ENCODE measurements around the gene ADAMTS7. TPM values are rescaled to one million over a fixed set of nuclear protein-coding genes. Genes with fewer than 3 reads are reported as not detected.
"Not testable (repeated sequence)": the region's sequence is repeated elsewhere in the genome, so short reads cannot be mapped to it uniquely, and the experiment has no call there.

ADAMTS7 gene
- total RNA-seq, 4 donors from 2014 or later, result 0.42 to 1.1 (median 0.76) TPM

GRCh38 chr15:78842519-78842918 lies 31.3 kb upstream of the ADAMTS7 start:
- in situ Hi-C loops (cut with MboI; ENCODE audit: low sequenced_read_pairs in 4 of 4), result loop anchor here in 1 of 4 donors (25.0 kb wide), 1 partner anchor 345 kb away; no protein-coding TSS in a partner anchor

GRCh38 chr15:78841891-78842290 lies 30.6 kb upstream of the ADAMTS7 start:
- DNase-seq (no peak), ATAC-seq (no peak)
- H3K9me3 ChIP-seq, result no peaks in the 10 kb centered on the region
- H3K4me3 ChIP-seq, result no peak overlapping the region
- no peak for TF ChIP-seq POLR2A (IDR thresholded peaks at IDR 0.05)
- in situ Hi-C loops (cut with MboI; ENCODE audit: low sequenced_read_pairs in 4 of 4) (loop anchor here in 1 of 4 donors (25.0 kb wide), 1 partner anchor 345 kb away; no protein-coding TSS in a partner anchor), intact Hi-C loops (cut with DNase I; ENCODE audit: low total_unique reads) (no loop called here)
- H3K27ac ChIP-seq, result no peak overlapping the region
- no peaks in the 10 kb centered on the region for H3K27me3 ChIP-seq
- H3K36me3 ChIP-seq, result no peaks in the 10 kb centered on the region
- no peaks in the 10 kb centered on the region for H3K4me1 ChIP-seq

More at GRCh38 chr15:78842519-78842918, 31.3 kb upstream of the ADAMTS7 start:
- no peak overlapping the region for H3K27ac ChIP-seq
- no peaks in the 10 kb centered on the region for H3K27me3 ChIP-seq
- DNase-seq (no peak), ATAC-seq (no peak)
- intact Hi-C loops (cut with DNase I; ENCODE audit: low total_unique reads), result no loop called here
- no peak for TF ChIP-seq CTCF (IDR thresholded peaks at IDR 0.05 in 4 of 5, conservative IDR thresholded peaks at IDR 0.05 in 1 of 5)
- no peak for TF ChIP-seq POLR2A (IDR thresholded peaks at IDR 0.05)
- H3K4me1 ChIP-seq, result no peaks in the 10 kb centered on the region
- H3K36me3 ChIP-seq, result no peaks in the 10 kb centered on the region
- H3K9me3 ChIP-seq, result no peaks in the 10 kb centered on the region
- H3K4me3 ChIP-seq, result no peak overlapping the region

- in situ Hi-C loops (cut with MboI; ENCODE audit: low sequenced_read_pairs in 4 of 4) (loop anchor here in 1 of 4 donors (25.0 kb wide), 1 partner anchor 346 kb away; no protein-coding TSS in a partner anchor), intact Hi-C loops (cut with DNase I; ENCODE audit: low total_unique reads) (no loop called here)
- Histone ChIP-seq H3K27ac (no peak overlapping the region), H3K4me3 (no peak overlapping the region), H3K36me3 (no peaks in the 10 kb centered on the region), H3K9me3 (no peaks in the 10 kb centered on the region), H3K27me3 (no peaks in the 10 kb centered on the region), H3K4me1 (no peaks in the 10 kb centered on the region)
- no peak for DNase-seq
- TF ChIP-seq CTCF (IDR thresholded peaks at IDR 0.05 in 4 of 5, conservative IDR thresholded peaks at IDR 0.05 in 1 of 5), result no peak
- no peak for ATAC-seq
These were observed 30.1 kb upstream of the ADAMTS7 start for GRCh38 chr15:78841376-78841706.

GRCh38 chr15:78840661-78841375 lies 29.6 kb upstream of the ADAMTS7 start:
- Histone ChIP-seq H3K9me3 (no peaks in the 10 kb centered on the region), H3K36me3 (no peaks in the 10 kb centered on the region), H3K27ac (no peak overlapping the region), H3K4me1 (no peaks in the 10 kb centered on the region), H3K27me3 (no peaks in the 10 kb centered on the region), H3K4me3 (no peak overlapping the region)
- in situ Hi-C loops (cut with MboI; ENCODE audit: low sequenced_read_pairs in 4 of 4), result loop anchor here in 1 of 4 donors (25.0 kb wide), 1 partner anchor 346 kb away; no protein-coding TSS in a partner anchor
- intact Hi-C loops (cut with DNase I; ENCODE audit: low total_unique reads), result no loop called here
- DNase-seq (no peak), ATAC-seq (no peak)
- TF ChIP-seq POLR2A (IDR thresholded peaks at IDR 0.05), result no peak
- no peak for TF ChIP-seq CTCF (IDR thresholded peaks at IDR 0.05 in 4 of 5, conservative IDR thresholded peaks at IDR 0.05 in 1 of 5)

GRCh38 chr15:78839151-78839550 lies 27.9 kb upstream of the ADAMTS7 start:
- intact Hi-C loops (cut with DNase I; ENCODE audit: low total_unique reads); H3K4me3 ChIP-seq; ATAC-seq; H3K27ac ChIP-seq; H3K27me3 ChIP-seq; DNase-seq; H3K9me3 ChIP-seq; H3K36me3 ChIP-seq; H3K4me1 ChIP-seq: not testable (repeated sequence)
- in situ Hi-C loops (cut with MboI; ENCODE audit: low sequenced_read_pairs in 4 of 4), result loop anchor here in 1 of 4 donors (25.0 kb wide), 1 partner anchor 348 kb away; no protein-coding TSS in a partner anchor
